ENCODE measurements around the gene WDR33.

The WDR33 gene

DNA sequence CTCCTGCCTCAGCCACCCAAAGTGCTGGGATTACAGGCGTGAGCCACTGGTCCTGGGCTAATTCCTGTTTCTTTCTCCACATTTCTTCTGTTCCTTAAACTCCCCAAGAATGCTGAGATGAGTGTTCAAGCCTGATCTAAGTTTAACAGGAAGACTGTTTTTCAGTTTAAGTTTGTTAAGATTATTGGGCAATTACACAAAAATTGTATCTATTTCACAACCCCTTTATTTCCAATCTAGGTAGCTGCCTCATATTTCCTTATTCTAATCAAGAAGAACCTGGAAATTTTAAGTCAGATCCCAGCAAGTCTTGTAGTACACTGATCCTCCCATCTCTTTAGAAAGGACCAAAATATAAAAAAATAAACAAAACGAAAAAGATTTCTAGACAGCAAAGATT, 98.0 kb downstream of the WDR33 start:
- ATAC-seq = no peak
- no peak for TF ChIP-seq GLIS3 (CRISPR knock-in tag; IDR thresholded peaks at IDR 0.05)
- no peak for TF ChIP-seq ZFP3 (CRISPR knock-in tag; IDR thresholded peaks at IDR 0.05)

DNA sequence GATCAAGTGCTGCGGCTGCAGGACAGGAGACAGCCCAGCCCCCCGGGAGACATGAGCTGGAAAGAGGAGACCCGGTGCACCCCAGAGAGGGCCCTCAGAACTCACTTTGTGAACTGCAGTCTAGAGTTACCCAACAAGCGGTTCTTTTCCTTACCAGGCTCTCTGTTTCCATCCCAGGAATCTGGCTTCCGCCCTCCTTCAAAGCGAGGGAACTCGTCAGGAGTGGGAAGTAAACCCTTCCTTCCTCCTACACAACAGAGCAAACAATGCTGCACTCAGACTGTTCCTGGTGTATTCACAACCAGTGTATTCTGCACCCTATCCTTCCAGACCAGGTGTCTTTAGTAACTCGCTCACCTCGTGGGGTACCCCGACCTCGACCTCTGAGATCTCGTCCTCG, 101.6 kb downstream of the WDR33 start:
- TF ChIP-seq ISL1 (CRISPR knock-in tag; IDR thresholded peaks at IDR 0.05) = no peak
- no peak for TF ChIP-seq BACH2 (CRISPR knock-in tag; IDR thresholded peaks at IDR 0.05; ENCODE audit: borderline replicate concordance)
- no peak for TF ChIP-seq ESRRG (CRISPR knock-in tag; IDR thresholded peaks at IDR 0.05)
- TF ChIP-seq TOX (CRISPR knock-in tag; IDR thresholded peaks at IDR 0.05; ENCODE audit: borderline replicate concordance) = no peak
- TF ChIP-seq SNAI2 (CRISPR knock-in tag; IDR thresholded peaks at IDR 0.05) = no peak
- TF ChIP-seq ARNTL (CRISPR knock-in tag; IDR thresholded peaks at IDR 0.05; ENCODE audit: borderline replicate concordance, low read depth) = no peak
- TF ChIP-seq CSDC2 (CRISPR knock-in tag; IDR thresholded peaks at IDR 0.05) = no peak
- TF ChIP-seq OSR1 (CRISPR knock-in tag; IDR thresholded peaks at IDR 0.05) = no peak
- TF ChIP-seq, protein P1, sequence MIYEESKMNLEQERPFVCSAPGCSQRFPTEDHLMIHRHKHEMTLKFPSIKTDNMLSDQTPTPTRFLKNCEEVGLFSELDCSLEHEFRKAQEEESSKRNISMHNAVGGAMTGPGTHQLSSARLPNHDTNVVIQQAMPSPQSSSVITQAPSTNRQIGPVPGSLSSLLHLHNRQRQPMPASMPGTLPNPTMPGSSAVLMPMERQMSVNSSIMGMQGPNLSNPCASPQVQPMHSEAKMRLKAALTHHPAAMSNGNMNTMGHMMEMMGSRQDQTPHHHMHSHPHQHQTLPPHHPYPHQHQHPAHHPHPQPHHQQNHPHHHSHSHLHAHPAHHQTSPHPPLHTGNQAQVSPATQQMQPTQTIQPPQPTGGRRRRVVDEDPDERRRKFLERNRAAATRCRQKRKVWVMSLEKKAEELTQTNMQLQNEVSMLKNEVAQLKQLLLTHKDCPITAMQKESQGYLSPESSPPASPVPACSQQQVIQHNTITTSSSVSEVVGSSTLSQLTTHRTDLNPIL (CRISPR knock-in tag; IDR thresholded peaks at IDR 0.05; ENCODE audit: low read depth) = no peak
- no peak for TF ChIP-seq ZNF70 (CRISPR knock-in tag; IDR thresholded peaks at IDR 0.05)
- TF ChIP-seq, protein P2, sequence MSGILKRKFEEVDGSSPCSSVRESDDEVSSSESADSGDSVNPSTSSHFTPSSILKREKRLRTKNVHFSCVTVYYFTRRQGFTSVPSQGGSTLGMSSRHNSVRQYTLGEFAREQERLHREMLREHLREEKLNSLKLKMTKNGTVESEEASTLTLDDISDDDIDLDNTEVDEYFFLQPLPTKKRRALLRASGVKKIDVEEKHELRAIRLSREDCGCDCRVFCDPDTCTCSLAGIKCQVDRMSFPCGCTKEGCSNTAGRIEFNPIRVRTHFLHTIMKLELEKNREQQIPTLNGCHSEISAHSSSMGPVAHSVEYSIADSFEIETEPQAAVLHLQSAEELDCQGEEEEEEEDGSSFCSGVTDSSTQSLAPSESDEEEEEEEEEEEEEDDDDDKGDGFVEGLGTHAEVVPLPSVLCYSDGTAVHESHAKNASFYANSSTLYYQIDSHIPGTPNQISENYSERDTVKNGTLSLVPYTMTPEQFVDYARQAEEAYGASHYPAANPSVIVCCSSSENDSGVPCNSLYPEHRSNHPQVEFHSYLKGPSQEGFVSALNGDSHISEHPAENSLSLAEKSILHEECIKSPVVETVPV (CRISPR knock-in tag; IDR thresholded peaks at IDR 0.05) = no peak
- TF ChIP-seq, protein P3, sequence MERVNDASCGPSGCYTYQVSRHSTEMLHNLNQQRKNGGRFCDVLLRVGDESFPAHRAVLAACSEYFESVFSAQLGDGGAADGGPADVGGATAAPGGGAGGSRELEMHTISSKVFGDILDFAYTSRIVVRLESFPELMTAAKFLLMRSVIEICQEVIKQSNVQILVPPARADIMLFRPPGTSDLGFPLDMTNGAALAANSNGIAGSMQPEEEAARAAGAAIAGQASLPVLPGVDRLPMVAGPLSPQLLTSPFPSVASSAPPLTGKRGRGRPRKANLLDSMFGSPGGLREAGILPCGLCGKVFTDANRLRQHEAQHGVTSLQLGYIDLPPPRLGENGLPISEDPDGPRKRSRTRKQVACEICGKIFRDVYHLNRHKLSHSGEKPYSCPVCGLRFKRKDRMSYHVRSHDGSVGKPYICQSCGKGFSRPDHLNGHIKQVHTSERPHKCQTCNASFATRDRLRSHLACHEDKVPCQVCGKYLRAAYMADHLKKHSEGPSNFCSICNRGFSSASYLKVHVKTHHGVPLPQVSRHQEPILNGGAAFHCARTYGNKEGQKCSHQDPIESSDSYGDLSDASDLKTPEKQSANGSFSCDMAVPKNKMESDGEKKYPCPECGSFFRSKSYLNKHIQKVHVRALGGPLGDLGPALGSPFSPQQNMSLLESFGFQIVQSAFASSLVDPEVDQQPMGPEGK (CRISPR knock-in tag; IDR thresholded peaks at IDR 0.05; ENCODE audit: borderline replicate concordance) = no peak
- no peak for TF ChIP-seq GLIS3 (CRISPR knock-in tag; IDR thresholded peaks at IDR 0.05)
- TF ChIP-seq ZFP30 (CRISPR knock-in tag; IDR thresholded peaks at IDR 0.05) = no peak
- ATAC-seq = no peak

DNA sequence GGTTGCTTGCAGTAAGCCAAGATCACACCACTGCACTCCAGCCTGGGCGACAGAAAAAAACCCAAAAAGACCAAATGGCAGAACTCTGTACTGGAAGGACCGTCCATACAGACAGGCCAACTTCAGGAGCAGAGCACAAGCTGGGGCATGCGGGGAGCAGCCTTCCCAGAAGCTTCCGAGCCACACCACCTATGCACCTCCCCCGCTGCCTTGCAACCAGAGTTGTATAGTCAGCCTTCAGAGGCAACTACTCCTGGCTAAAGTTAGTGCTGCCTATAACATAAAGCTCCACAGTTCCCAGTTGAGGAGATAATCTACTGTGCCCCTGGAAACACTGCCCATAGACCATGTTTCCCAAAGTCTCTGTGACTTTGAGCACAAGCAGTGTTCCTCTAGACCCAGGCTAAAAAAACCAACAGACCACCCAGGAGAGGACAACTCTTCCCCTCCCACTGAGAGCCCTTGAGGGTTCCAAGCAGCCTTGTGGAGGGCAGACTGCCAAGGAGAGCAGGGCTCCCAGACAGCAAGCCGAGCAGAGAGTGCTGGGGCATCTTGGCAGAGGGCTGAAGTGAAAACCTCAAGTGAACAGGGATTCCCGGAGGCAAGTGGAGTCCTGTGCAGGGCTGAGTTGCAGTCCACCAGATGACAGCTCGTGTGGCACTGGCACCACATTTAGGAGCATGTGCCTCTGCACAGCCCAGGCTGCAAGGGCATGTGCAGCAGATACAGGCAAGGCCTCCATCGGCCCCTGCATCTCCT, 102.9 kb downstream of the WDR33 start:
- TF ChIP-seq BACH2 (CRISPR knock-in tag; IDR thresholded peaks at IDR 0.05; ENCODE audit: borderline replicate concordance) = no peak
- no peak for TF ChIP-seq ZNF565 (CRISPR knock-in tag; conservative IDR thresholded peaks at IDR 0.05; ENCODE audit: low read depth)
- no peak for TF ChIP-seq TOX (CRISPR knock-in tag; IDR thresholded peaks at IDR 0.05; ENCODE audit: borderline replicate concordance)
- TF ChIP-seq, protein P4, sequence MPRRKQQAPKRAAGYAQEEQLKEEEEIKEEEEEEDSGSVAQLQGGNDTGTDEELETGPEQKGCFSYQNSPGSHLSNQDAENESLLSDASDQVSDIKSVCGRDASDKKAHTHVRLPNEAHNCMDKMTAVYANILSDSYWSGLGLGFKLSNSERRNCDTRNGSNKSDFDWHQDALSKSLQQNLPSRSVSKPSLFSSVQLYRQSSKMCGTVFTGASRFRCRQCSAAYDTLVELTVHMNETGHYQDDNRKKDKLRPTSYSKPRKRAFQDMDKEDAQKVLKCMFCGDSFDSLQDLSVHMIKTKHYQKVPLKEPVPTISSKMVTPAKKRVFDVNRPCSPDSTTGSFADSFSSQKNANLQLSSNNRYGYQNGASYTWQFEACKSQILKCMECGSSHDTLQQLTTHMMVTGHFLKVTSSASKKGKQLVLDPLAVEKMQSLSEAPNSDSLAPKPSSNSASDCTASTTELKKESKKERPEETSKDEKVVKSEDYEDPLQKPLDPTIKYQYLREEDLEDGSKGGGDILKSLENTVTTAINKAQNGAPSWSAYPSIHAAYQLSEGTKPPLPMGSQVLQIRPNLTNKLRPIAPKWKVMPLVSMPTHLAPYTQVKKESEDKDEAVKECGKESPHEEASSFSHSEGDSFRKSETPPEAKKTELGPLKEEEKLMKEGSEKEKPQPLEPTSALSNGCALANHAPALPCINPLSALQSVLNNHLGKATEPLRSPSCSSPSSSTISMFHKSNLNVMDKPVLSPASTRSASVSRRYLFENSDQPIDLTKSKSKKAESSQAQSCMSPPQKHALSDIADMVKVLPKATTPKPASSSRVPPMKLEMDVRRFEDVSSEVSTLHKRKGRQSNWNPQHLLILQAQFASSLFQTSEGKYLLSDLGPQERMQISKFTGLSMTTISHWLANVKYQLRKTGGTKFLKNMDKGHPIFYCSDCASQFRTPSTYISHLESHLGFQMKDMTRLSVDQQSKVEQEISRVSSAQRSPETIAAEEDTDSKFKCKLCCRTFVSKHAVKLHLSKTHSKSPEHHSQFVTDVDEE (CRISPR knock-in tag; IDR thresholded peaks at IDR 0.05) = no peak
- ATAC-seq = peak; percentile 13; the same call in 2 of the 3 replicates

DNA sequence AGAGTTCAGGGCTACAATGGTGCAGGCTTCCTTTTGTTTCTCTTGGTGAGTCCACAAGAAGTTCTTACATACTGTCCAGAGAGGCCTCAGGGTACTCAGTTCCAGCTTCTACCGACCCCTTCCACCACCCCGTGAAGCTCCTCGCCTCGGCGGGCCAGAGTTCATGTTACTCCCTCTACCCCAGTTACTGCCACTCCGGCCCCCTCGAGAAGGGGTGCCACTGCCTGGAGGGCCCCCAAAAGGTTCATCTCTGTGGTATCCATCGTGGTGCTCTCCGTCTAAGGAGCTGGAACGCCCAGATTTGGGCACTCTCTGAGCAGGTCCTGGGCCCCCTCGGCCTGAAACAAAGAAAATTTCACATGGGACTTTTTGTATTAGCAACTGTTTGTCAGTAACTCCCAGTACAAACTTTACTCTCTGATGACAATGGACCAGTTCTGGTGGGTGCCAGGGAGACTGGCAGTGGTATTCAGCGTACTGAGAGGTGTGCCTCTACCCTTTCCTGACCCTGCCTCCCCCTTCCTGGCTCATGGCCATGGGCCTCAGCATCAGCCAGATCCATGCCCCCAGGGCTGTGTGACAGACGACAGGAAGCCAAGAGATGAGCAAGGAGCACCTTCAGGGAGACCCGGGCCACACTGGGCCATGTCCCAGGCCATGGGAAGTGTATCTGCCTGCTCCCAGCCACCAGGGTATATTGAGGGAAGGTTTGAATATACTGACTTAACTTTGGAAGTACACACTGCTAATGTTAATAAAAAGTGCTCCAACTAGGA, 104.6 kb downstream of the WDR33 start:
- ATAC-seq = no peak
- no peak for TF ChIP-seq ZFP3 (CRISPR knock-in tag; IDR thresholded peaks at IDR 0.05)
- TF ChIP-seq RARB (CRISPR knock-in tag; IDR thresholded peaks at IDR 0.05) = no peak
- TF ChIP-seq ZNF8 (CRISPR knock-in tag; IDR thresholded peaks at IDR 0.05) = no peak
- no peak for TF ChIP-seq GLIS3 (CRISPR knock-in tag; IDR thresholded peaks at IDR 0.05)
- TF ChIP-seq ARNTL (CRISPR knock-in tag; IDR thresholded peaks at IDR 0.05; ENCODE audit: borderline replicate concordance, low read depth) = no peak
- TF ChIP-seq, protein P1 (CRISPR knock-in tag; IDR thresholded peaks at IDR 0.05; ENCODE audit: low read depth) = no peak
- TF ChIP-seq, protein P4 (CRISPR knock-in tag; IDR thresholded peaks at IDR 0.05) = no peak
- no peak for TF ChIP-seq TOX (CRISPR knock-in tag; IDR thresholded peaks at IDR 0.05; ENCODE audit: borderline replicate concordance)
- no peak for TF ChIP-seq ZFP30 (CRISPR knock-in tag; IDR thresholded peaks at IDR 0.05)
- TF ChIP-seq, protein P2 (CRISPR knock-in tag; IDR thresholded peaks at IDR 0.05) = no peak

All from SK-N-SH treated with all-trans-retinoic acid at 6 μM for 48 hours (cell line).